RWPE1 (cell line): ENCODE measurements around the gene SOCS7.

ENCODE experiments used
- CTCF ChIA-PET: fragments of 350-600 bp; sonication (Branson Sonifier 250); formaldehyde crosslinking; extraction: SDS; loops from one replicate; lab custom pipeline; 2021; lab: Yijun Ruan, JAX
- POLR2A ChIA-PET: fragments of 400-600 bp; formaldehyde crosslinking; extraction: SDS; loops from one replicate; lab custom pipeline; 2020; ENCODE audit warnings: antibody characterized with exemption; ENCODE audit not compliant: low non-redundant PET; lab: Yijun Ruan, JAX
- DNase-seq: peaks from one replicate; pipeline ENCODE4 v3.0.0; 2012; ENCODE audit warnings: low spot score
- H3K27ac ChIP-seq: fragments of 450-650 bp; 2 replicates; pipeline ENCODE4 v1.5.1; 2017
- CTCF ChIP-seq: fragments of 450-650 bp; conservative IDR thresholded peaks from 2 replicates; pipeline ENCODE4 v1.5.1; 2017; ENCODE audit warnings: low read depth, mild to moderate bottlenecking

SOCS7 gene

GRCh38 chr17:38417210-38417951, 65.7 kb downstream of the SOCS7 start:
- ChIA-PET CTCF (interaction anchor here (0.7 kb wide), 1 partner anchor 66 kb away, joined by 4 read pairs; the partner anchor contains the start of gene SOCS7), POLR2A (no interaction called here)
- TF ChIP-seq CTCF, result no peak
- H3K27ac ChIP-seq, result no peak overlapping the region
- DNase-seq, result no peak

GRCh38 chr17:38418062-38418692, 66.5 kb downstream of the SOCS7 start:
- ChIA-PET POLR2A (no interaction called here), CTCF (interaction anchor here (0.6 kb wide), 1 partner anchor 35 kb away, joined by 4 read pairs; no protein-coding TSS in a partner anchor)
- DNase-seq, result no peak
- no peak overlapping the region for H3K27ac ChIP-seq
- TF ChIP-seq CTCF, result no peak

- no peak for DNase-seq
Observed at GRCh38 chr17:38418693-38419507, 67.3 kb downstream of the SOCS7 start.

GRCh38 chr17:38419508-38419981, 67.9 kb downstream of the SOCS7 start:
- H3K27ac ChIP-seq, result no peak overlapping the region
- ChIA-PET CTCF (interaction anchor here (0.6 kb wide), 1 partner anchor 28 kb away, joined by 3 read pairs; no protein-coding TSS in a partner anchor), POLR2A (no interaction called here)
- TF ChIP-seq CTCF, result no peak
- no peak for DNase-seq

More at GRCh38 chr17:38418693-38419507, 67.3 kb downstream of the SOCS7 start:
- ChIA-PET CTCF (interaction anchor here (0.6 kb wide), 2 partner anchors 28 to 34 kb away, joined by 3 to 4 read pairs; no protein-coding TSS in a partner anchor), POLR2A (no interaction called here)
- no peak for TF ChIP-seq CTCF
- no peak overlapping the region for H3K27ac ChIP-seq

- ChIA-PET POLR2A (no interaction called here), CTCF (interaction anchor here (1.3 kb wide), 1 partner anchor 71 kb away, joined by 3 read pairs; no protein-coding TSS in a partner anchor)
- TF ChIP-seq CTCF, result no peak
- H3K27ac ChIP-seq, result no peak overlapping the region
- no peak for DNase-seq
Observed at GRCh38 chr17:38420518-38420917, 68.9 kb downstream of the SOCS7 start.
